HepG2 (cell line): ENCODE data around the gene FAM83C. TPM values are rescaled to one million over a fixed set of nuclear protein-coding genes. Genes with fewer than 3 reads are reported as not detected.

ENCODE experiments used
- HMGXB4 ChIP-seq, 2 experiments: sonication (generic) in 1 of 2; formaldehyde crosslinking in 1 of 2; IDR thresholded peaks; 2 replicates each; pipeline versions ENCODE4 v1.4.0 to v1.6.1; 2018 to 2020; ENCODE audit warnings: missing genetic modification reagents in 2 of 2, borderline replicate concordance in 1 of 2, low read depth in 1 of 2, mild to moderate bottlenecking in 1 of 2, missing biosample characterization in 1 of 2
- KDM2A ChIP-seq: sonication (generic); formaldehyde crosslinking; IDR thresholded peaks from 2 replicates; pipeline ENCODE4 v1.4.0; 2020; ENCODE audit warnings: low read depth, missing genetic modification reagents, borderline replicate concordance
- MEIS1 ChIP-seq: sonication (generic); formaldehyde crosslinking; IDR thresholded peaks from 2 replicates; pipeline ENCODE4 v1.9.0; 2021; ENCODE audit warnings: mild to moderate bottlenecking, missing genetic modification reagents, moderate library complexity, borderline replicate concordance
- MIER3 ChIP-seq: IDR thresholded peaks from 2 replicates; pipeline ENCODE4 v1.6.1; 2016; ENCODE audit warnings: missing compliant biosample characterization, borderline replicate concordance
- NONO ChIP-seq, 2 experiments: fragments of 450-650 bp in 1 of 2; sonication (generic) in 1 of 2; formaldehyde crosslinking in 1 of 2; IDR thresholded peaks in 1 of 2; conservative IDR thresholded peaks in 1 of 2; 2 replicates each; pipeline versions ENCODE4 v1.6.1 to v1.8.0; 2017 to 2022; ENCODE audit warnings: mild to moderate bottlenecking in 1 of 2, missing genetic modification reagents in 1 of 2, moderate library complexity in 1 of 2
- NR2F1 ChIP-seq, 2 experiments: fragments of 450-650 bp in 1 of 2; formaldehyde crosslinking in 1 of 2; IDR thresholded peaks; 2 replicates each; pipeline versions ENCODE4 v1.5.0 to v1.6.1; 2016 to 2020; ENCODE audit warnings: mild to moderate bottlenecking in 1 of 2, missing compliant biosample characterization in 1 of 2, missing genetic modification reagents in 1 of 2, moderate library complexity in 1 of 2
- SAP130 ChIP-seq: IDR thresholded peaks from 2 replicates; pipeline ENCODE4 v1.6.1; 2016; ENCODE audit warnings: low read depth
- ZBED4 ChIP-seq: sonication (generic); formaldehyde crosslinking; IDR thresholded peaks from 2 replicates; pipeline ENCODE4 v1.4.0; 2020; ENCODE audit warnings: missing genetic modification reagents, borderline replicate concordance
- ZBTB10 ChIP-seq: sonication (generic); formaldehyde crosslinking; IDR thresholded peaks from 2 replicates; pipeline ENCODE4 v1.4.0; 2020; ENCODE audit warnings: missing genetic modification reagents, borderline replicate concordance
- ZNF362 ChIP-seq: sonication (generic); formaldehyde crosslinking; IDR thresholded peaks from 2 replicates; pipeline ENCODE4 v1.4.0; 2020; ENCODE audit warnings: missing genetic modification reagents, mild to moderate bottlenecking, borderline replicate concordance
- ZNF709 ChIP-seq: sonication (generic); formaldehyde crosslinking; IDR thresholded peaks from 2 replicates; pipeline ENCODE4 v1.5.0; 2020; ENCODE audit warnings: mild to moderate bottlenecking, missing genetic modification reagents
- polyA plus RNA-seq, 8 experiments: library from polyadenylated mRNA; depleted of rRNA in 3 of 8; stranded (reverse) in 7 of 8; unstranded in 1 of 8; fragments of >200 nt; fragmentation: Illumina TruSeq in 4 of 8; extraction: Trizol in 4 of 8; gene quantifications; 2 replicates each; pipeline versions ENCODE4 v1.2.1 to v1.2.3, GENCODE V29; 2011 to 2016; ENCODE audit warnings: low read depth in 4 of 8, missing spikeins in 1 of 8, mixed read lengths in 1 of 8; ENCODE audit not compliant: insufficient read depth in 1 of 8
- total RNA-seq, 5 experiments: library from RNA; depleted of rRNA; stranded (reverse); fragments of >200 nt; fragmentation: Illumina TruSeq; extraction: Trizol; gene quantifications; 2 replicates each; pipeline ENCODE4 v1.2.3, GENCODE V29; 2016; ENCODE audit warnings: low read depth in 1 of 5

The FAM83C gene
- total and polyA plus RNA-seq, 2 of the 13 experiments (the other 11 are each of a cell fraction or from before 2014, with no cell fraction given) = 0.04 TPM; not detected in 1

- peak; percentile 52; the same call in 1 of the 2 replicates for TF ChIP-seq MIER3 (CRISPR knock-in tag)
- TF ChIP-seq NONO (IDR thresholded peaks at IDR 0.05) = no peak
- TF ChIP-seq NONO (CRISPR knock-in tag; conservative IDR thresholded peaks at IDR 0.05) = peak; percentile 40; the same call in 1 of the 2 replicates
- TF ChIP-seq SAP130 (CRISPR knock-in tag) = no peak
- 0 out of 2 replicates have a peak, but pooled peaks have one; percentile 15 for TF ChIP-seq MEIS1 (CRISPR knock-in tag)
- peak; percentile 41 to 79; a peak in 2 of 4 replicates for TF ChIP-seq HMGXB4 (CRISPR knock-in tag; IDR thresholded peaks at IDR 0.05; ENCODE audit: borderline replicate concordance in 1 of 2, low read depth in 1 of 2)
- TF ChIP-seq ZNF362 (CRISPR knock-in tag) = peak; percentile 74; the same call in 1 of the 2 replicates
- no peak for TF ChIP-seq ZNF709
- TF ChIP-seq KDM2A (CRISPR knock-in tag) = peak; percentile 64
- TF ChIP-seq NR2F1 (CRISPR knock-in tag; IDR thresholded peaks at IDR 0.05) = 0 out of 4 replicates have a peak, but pooled peaks of 1 of the 2 experiments have one; percentile 38
- 0 out of 2 replicates have a peak, but pooled peaks have one; percentile 21 for TF ChIP-seq ZBTB10 (CRISPR knock-in tag)
- peak; percentile 23; the same call in 1 of the 2 replicates for TF ChIP-seq ZBED4 (CRISPR knock-in tag)
Measured at GRCh38 chr20:35329435-35330139, 37.4 kb upstream of the FAM83C start (continued).
